Vagina (tissue), 2 donors: ENCODE results near the gene ANKS6. TPM values are rescaled to one million over a fixed set of nuclear protein-coding genes. Genes with fewer than 3 reads are reported as not detected.

Experiments used
- DNase-seq, 2 donors: peaks; one replicate each; pipeline ENCODE4 v3.0.0-alpha.2; 2017; ENCODE audit errors: extremely low spot score in 2 of 2
- H3K27ac ChIP-seq: fragments of 200-600 bp; sonication (generic); one replicate; pipeline ENCODE4 v1.5.1; 2019
- H3K27me3 ChIP-seq: fragments of 200-600 bp; sonication (generic); one replicate; pipeline ENCODE4 v1.5.1; 2019
- H3K36me3 ChIP-seq, 2 donors: fragments of 200-600 bp; sonication (generic); one replicate each; pipeline ENCODE4 v1.5.1; 2017 to 2019
- H3K4me1 ChIP-seq: fragments of 200-600 bp; sonication (generic); one replicate; pipeline ENCODE4 v1.5.1; 2019
- H3K4me3 ChIP-seq, 2 donors: fragments of 200-600 bp; sonication (generic); 1 replicate in 1 of 2; 2 replicates in 1 of 2; pipeline ENCODE4 v1.5.1; 2016 to 2019
- H3K9me3 ChIP-seq: fragments of 200-600 bp; sonication (generic); one replicate; pipeline ENCODE4 v1.5.1; 2019
- CTCF ChIP-seq, 3 experiments: fragments of 450-650 bp in 2 of 3; fragments of 200-600 bp in 1 of 3; sonication (generic) in 1 of 3; IDR thresholded peaks; one replicate each; pipeline ENCODE4 v1.5.1; 2017 to 2019; ENCODE audit warnings: antibody characterized with exemption in 3 of 3, mild to moderate bottlenecking in 2 of 3, moderate library complexity in 2 of 3
- POLR2A ChIP-seq, 2 donors: fragments of 450-650 bp; IDR thresholded peaks; one replicate each; pipeline ENCODE4 v1.6.1; 2017; ENCODE audit warnings: antibody characterized with exemption in 2 of 2, mild to moderate bottlenecking in 2 of 2, moderate library complexity in 2 of 2
- POLR2AphosphoS5 ChIP-seq, 2 donors: sonication (generic); formaldehyde crosslinking; IDR thresholded peaks; one replicate each; pipeline ENCODE4 v1.9.0; 2017; ENCODE audit warnings: antibody characterized with exemption in 2 of 2, mild to moderate bottlenecking in 2 of 2, low read depth in 1 of 2; ENCODE audit not compliant: insufficient read depth in 1 of 2
- intact Hi-C: fragments of 100-400 bp; cut with DNase I; formaldehyde crosslinking; loops from one replicate; pipeline ENCODE4 v1.15.1; 2023
- total RNA-seq: library from RNA; depleted of rRNA; stranded (reverse); fragments of >200 nt; gene quantifications from one replicate; pipeline ENCODE4 v1.2.3, GENCODE V29; 2016

The ANKS6 gene
- total RNA-seq, 1 donor from 2014 or later: 10.8 TPM

DNA sequence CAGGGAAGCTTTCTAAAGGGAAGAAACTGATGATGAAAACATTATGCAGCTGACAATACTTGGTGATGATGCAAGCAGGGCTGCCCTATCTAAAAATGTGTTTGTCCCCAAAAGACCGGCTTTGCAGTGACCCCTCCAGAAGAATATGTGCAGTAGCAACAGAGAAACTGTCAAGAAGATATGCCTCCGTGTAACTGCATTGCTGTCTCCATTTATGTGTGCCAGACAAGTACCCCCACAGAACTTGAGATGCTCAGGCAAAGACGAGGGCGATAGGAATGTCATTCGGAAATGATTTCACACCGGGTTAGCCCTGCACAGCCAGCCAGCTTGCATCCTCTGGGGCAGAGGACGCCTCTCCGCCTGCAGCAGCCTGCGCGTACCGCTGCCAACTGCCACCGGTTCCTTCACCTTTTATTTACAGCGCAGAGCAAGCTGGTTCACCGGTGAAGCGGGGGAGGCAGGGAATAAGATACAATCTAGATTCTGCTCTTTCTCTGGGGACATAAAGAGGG is 89.6 kb downstream of the ANKS6 start:
- Histone ChIP-seq H3K9me3 (no peaks in the 10 kb centered on the region), H3K36me3 (no peaks in the 10 kb centered on the region), H3K4me3 (no peak overlapping the region), H3K27me3 (no peaks in the 10 kb centered on the region), H3K27ac (no peak overlapping the region), H3K4me1 (peaks cover 16% of the 10 kb centered on the region)
- intact Hi-C loops: no loop called here
- TF ChIP-seq POLR2AphosphoS5 (IDR thresholded peaks at IDR 0.05; ENCODE audit: insufficient read depth in 1 of 2, low read depth in 1 of 2) (no peak), POLR2A (IDR thresholded peaks at IDR 0.05) (no peak), CTCF (IDR thresholded peaks at IDR 0.05) (no peak)
- no peak for DNase-seq

GRCh38 chr9:98702835-98703380 is 93.4 kb downstream of the ANKS6 start:
- no peak for DNase-seq
- no peaks in the 10 kb centered on the region for H3K36me3 ChIP-seq
- H3K9me3 ChIP-seq: no peaks in the 10 kb centered on the region
- no peak for TF ChIP-seq POLR2A (IDR thresholded peaks at IDR 0.05)
- TF ChIP-seq CTCF (IDR thresholded peaks at IDR 0.05): no peak
- TF ChIP-seq POLR2AphosphoS5 (IDR thresholded peaks at IDR 0.05; ENCODE audit: insufficient read depth in 1 of 2, low read depth in 1 of 2): no peak
- H3K4me3 ChIP-seq: no peak overlapping the region
- H3K27ac ChIP-seq: no peak overlapping the region
- intact Hi-C loops: no loop called here
- H3K27me3 ChIP-seq: no peaks in the 10 kb centered on the region
- peaks cover 11% of the 10 kb centered on the region for H3K4me1 ChIP-seq

- H3K4me3 ChIP-seq: no peak overlapping the region
- intact Hi-C loops: no loop called here
- no peak for DNase-seq
- no peaks in the 10 kb centered on the region for H3K27me3 ChIP-seq
- H3K27ac ChIP-seq: no peak overlapping the region
- H3K36me3 ChIP-seq: no peaks in the 10 kb centered on the region
- TF ChIP-seq POLR2AphosphoS5 (IDR thresholded peaks at IDR 0.05; ENCODE audit: insufficient read depth in 1 of 2, low read depth in 1 of 2): no peak
- no peak for TF ChIP-seq CTCF (IDR thresholded peaks at IDR 0.05)
- no peak for TF ChIP-seq POLR2A (IDR thresholded peaks at IDR 0.05)
- no peaks in the 10 kb centered on the region for H3K9me3 ChIP-seq
- peaks cover 6% of the 10 kb centered on the region for H3K4me1 ChIP-seq
Observed at GRCh38 chr9:98702340-98702739, 94.0 kb downstream of the ANKS6 start.

DNA sequence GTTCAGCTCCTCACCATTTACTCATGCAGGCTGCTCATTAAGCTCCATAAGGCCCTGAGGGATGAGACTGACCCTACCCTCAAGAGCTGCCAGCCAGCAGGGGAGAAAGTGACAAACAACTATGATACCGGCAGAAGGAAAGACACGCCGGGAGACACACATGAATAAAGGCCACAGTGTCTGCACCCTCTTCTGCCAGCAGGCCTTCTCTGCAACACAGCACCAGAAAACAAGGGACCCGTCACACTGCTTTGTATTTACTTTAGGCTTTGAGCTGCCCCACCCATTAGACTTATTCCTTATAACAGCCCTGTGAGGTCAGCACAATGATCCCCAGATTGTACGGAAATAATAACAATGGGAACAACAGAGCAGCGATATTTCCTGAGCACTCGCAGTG is 94.8 kb downstream of the ANKS6 start:
- no peak overlapping the region for H3K27ac ChIP-seq
- intact Hi-C loops: no loop called here
- no peaks in the 10 kb centered on the region for H3K9me3 ChIP-seq
- H3K36me3 ChIP-seq: no peaks in the 10 kb centered on the region
- no peak for DNase-seq
- TF ChIP-seq POLR2AphosphoS5 (IDR thresholded peaks at IDR 0.05; ENCODE audit: insufficient read depth in 1 of 2, low read depth in 1 of 2) (no peak), CTCF (IDR thresholded peaks at IDR 0.05) (no peak), POLR2A (IDR thresholded peaks at IDR 0.05) (no peak)
- H3K27me3 ChIP-seq: no peaks in the 10 kb centered on the region
- H3K4me3 ChIP-seq: no peak overlapping the region
- H3K4me1 ChIP-seq: no peaks in the 10 kb centered on the region

DNA sequence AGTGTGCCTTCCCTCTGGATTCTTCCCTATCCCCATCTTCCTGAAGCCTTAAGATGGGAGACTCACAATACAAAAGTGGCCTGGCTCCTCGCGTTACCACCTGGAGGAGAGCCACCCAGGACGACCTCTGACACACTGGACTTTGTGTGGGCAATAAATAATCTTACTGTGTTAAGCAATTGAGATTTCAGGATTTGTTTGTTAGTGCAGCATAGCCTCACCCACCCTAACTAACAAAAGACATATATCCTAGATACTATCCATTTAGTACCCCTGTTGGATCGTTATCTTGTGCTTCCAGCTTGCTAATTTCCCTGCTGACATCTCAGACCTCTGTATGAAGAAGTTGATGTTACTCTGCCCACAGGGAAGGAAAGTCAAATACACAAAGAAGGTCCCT is 95.6 kb downstream of the ANKS6 start:
- intact Hi-C loops: no loop called here
- no peaks in the 10 kb centered on the region for H3K4me1 ChIP-seq
- no peak for DNase-seq

More for the DNA sequence above, 95.6 kb downstream of the ANKS6 start:
- Histone ChIP-seq H3K4me3 (no peak overlapping the region), H3K27ac (no peak overlapping the region), H3K36me3 (no peaks in the 10 kb centered on the region), H3K9me3 (no peaks in the 10 kb centered on the region), H3K27me3 (no peaks in the 10 kb centered on the region)
- TF ChIP-seq CTCF (IDR thresholded peaks at IDR 0.05) (no peak), POLR2A (IDR thresholded peaks at IDR 0.05) (no peak), POLR2AphosphoS5 (IDR thresholded peaks at IDR 0.05; ENCODE audit: insufficient read depth in 1 of 2, low read depth in 1 of 2) (no peak)
